Measurements from ENCODE around the gene PKHD1. TPM values are rescaled to one million over a fixed set of nuclear protein-coding genes. Genes with fewer than 3 reads are reported as not detected.

The PKHD1 gene, protein sequence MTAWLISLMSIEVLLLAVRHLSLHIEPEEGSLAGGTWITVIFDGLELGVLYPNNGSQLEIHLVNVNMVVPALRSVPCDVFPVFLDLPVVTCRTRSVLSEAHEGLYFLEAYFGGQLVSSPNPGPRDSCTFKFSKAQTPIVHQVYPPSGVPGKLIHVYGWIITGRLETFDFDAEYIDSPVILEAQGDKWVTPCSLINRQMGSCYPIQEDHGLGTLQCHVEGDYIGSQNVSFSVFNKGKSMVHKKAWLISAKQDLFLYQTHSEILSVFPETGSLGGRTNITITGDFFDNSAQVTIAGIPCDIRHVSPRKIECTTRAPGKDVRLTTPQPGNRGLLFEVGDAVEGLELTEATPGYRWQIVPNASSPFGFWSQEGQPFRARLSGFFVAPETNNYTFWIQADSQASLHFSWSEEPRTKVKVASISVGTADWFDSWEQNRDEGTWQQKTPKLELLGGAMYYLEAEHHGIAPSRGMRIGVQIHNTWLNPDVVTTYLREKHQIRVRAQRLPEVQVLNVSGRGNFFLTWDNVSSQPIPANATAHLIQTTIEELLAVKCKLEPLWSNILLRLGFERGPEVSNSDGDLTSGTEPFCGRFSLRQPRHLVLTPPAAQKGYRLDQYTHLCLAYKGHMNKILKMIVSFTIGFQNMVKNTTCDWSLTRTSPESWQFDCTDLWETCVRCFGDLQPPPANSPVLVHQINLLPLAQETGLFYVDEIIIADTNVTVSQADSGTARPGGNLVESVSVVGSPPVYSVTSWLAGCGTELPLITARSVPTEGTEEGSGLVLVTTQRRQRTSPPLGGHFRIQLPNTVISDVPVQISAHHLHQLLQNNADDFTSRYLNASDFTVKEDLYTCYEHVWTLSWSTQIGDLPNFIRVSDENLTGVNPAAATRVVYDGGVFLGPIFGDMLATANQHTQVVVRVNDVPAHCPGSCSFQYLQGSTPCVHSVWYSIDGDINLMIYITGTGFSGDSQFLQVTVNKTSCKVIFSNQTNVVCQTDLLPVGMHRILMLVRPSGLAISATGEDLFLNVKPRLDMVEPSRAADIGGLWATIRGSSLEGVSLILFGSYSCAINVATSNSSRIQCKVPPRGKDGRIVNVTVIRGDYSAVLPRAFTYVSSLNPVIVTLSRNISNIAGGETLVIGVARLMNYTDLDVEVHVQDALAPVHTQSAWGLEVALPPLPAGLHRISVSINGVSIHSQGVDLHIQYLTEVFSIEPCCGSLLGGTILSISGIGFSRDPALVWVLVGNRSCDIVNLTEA (N-terminal part only)
- not detected in 5 replicates for total RNA-seq (2022; extraction: Qiagen RNA extraction)

DNA sequence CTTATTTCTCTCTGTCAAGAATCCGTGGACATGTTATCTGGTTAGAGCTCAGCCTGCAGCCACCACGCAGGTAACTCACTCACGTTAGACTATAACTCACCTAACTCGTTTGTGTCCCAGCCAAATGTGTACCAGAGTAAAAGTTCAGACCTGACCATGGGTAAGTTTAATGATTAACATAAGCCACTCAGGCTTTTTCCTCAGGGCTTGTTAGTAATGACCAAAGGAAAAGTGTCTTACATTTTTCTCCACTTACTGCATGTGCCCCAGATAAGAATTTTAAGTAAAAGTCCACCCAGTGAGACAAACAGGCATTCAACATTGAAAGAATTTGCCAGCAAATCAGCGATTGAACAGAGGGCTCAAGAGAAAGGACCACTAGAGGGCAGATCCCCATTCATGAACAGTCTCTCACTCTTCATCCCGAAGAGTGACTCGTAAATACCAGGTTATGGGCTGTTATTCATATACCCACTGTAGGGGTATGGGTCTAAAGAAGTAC, at the start of gene PKHD1:
Gene PKHD1, minus strand, starts transcription at position 116 of the 502 bp plus-strand sequence. CDS start 2,680 bp downstream, outside the sequence.

Other genes starting within 250 kb of the PKHD1 start
- not detected in 5 replicates for gene IL17A, start 98.8 kb upstream of the PKHD1 start, total RNA-seq (2022; extraction: Qiagen RNA extraction)
- gene IL17F, start 156.9 kb upstream of the PKHD1 start, total RNA-seq (2022; extraction: Qiagen RNA extraction), result not detected in 5 replicates
- 71.9 to 83.1 TPM (median 76.6 TPM) in 5 replicates for gene MCM3, start 197.1 kb upstream of the PKHD1 start, total RNA-seq (2022; extraction: Qiagen RNA extraction)

All from A549 treated with dexamethasone at 1 μM for 4 hours (cell line).